HUDEP-2 (cell line): ENCODE data around the gene ALAS2.
A peak's percentile ranks its signal among the peaks of the same experiment; 100 is the strongest.
"Not testable (repeated sequence)": the region's sequence is repeated elsewhere in the genome, so short reads cannot be mapped to it uniquely, and the experiment has no call there.

Experiments used
- DNase-seq, 76 experiments: peaks; one replicate each; lab custom pipeline; 2025; ENCODE audit not compliant: unreplicated experiment in 76 of 76; lab: John Stamatoyannopoulos, UW

ALAS2 gene, protein sequence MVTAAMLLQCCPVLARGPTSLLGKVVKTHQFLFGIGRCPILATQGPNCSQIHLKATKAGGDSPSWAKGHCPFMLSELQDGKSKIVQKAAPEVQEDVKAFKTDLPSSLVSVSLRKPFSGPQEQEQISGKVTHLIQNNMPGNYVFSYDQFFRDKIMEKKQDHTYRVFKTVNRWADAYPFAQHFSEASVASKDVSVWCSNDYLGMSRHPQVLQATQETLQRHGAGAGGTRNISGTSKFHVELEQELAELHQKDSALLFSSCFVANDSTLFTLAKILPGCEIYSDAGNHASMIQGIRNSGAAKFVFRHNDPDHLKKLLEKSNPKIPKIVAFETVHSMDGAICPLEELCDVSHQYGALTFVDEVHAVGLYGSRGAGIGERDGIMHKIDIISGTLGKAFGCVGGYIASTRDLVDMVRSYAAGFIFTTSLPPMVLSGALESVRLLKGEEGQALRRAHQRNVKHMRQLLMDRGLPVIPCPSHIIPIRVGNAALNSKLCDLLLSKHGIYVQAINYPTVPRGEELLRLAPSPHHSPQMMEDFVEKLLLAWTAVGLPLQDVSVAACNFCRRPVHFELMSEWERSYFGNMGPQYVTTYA

DNA sequence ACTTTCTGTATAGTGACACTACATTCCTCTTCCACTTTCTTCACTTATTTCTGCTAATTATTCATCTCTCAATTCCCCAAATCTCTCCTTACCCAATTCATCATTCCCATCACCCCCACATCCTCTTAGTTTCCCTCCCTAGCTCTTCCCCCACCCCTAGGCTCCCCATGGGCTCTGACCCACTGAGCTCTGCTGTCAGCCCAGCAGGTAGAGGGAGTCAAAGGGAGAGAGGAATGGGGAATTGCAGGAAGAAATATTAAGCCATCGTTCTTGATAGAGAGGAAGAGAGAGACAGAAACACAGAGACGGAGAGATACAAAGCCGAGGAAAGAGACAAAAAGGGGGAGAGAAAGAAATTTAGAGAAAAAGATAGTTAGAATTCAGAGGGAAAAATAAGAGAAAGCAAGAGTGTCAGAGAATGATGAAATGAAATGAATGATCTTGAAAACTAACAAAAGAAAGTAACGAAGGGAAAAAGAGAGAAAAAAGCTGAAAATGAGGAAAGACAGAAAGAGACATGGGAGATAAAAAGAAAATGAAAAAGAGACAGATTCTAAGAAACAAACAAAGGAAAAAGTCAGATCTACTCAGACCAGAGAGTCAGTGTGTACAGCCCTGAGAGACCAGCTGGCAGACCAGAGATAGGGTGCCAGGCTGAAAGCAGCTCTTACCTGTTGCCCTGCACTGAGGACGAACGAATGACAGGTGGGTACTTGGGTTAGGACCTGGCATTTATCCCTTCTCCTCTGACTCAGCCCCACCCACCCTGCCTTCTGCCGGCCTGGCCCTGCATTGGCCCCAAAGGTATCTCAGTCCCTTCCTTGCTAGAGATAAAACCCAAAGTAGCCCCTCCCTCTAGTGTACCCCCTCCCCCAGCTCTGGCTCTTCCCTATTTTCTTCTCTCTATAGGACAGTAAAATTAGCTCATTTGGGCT lies at the start of gene ALAS2:
Gene ALAS2, minus strand, starts transcription at position 707 of the 935 bp plus-strand sequence. CDS start 4,977 bp downstream, outside the sequence.
- DNase-seq: peak in 68 of 76 experiments; percentile 1 to 75 (median 40)

DNA sequence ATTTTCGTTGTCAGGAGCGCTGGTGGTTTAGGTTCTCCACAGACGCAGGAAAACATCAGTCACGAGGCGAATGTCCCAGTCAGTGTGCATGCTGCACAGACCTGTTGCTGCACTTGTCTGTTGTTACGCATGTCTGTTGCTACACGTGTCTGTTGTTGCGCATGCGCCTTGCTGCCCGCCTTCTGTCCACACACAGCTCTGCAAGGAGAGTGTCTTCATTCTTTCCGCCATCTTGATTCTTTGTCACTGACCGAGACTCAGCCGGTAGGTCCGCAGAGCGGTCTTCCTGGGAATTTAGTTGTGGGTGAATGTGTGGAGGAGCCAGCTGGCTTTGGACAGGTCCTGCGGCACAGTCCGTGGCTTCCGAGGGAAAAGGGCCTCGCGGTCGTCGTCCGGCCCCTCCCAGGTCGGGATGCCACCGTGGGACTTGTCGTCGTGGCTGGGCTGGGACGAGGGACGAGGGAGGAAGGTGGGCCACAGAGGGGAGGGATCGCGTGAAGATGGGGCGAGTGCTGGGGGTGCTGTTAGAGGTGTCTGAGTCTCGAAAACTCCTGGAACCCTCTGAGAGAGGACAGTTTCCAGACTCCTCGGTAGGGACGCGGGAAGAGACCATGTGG lies 44.2 kb upstream of the ALAS2 start, which contains the start of gene PAGE2B:
Gene PAGE2B, plus strand, starts transcription at position 180 of the 617 bp plus-strand sequence. CDS start 1,012 bp downstream, outside the sequence.
- DNase-seq: no peak

DNA sequence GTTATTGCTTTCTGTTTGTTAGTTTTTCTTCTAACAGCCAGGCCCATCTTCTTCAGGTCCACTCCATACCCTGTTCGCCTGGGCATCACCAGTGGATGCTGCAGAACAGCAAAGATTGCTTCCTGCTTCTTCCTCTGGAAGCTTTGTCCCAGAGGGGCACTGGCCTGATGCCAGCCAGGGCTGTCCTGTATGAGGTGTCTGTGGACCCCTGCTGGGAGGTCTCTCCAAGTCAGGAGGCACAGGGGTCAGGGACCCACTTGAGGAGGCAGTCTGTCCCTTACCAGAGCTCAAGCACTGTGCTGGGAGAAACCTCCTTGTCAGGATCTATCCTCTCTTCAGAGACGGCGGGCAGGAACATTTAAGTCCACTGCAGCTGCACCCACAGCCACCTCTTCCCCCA lies 41.5 kb upstream of the ALAS2 start:
- no peak for DNase-seq

DNA sequence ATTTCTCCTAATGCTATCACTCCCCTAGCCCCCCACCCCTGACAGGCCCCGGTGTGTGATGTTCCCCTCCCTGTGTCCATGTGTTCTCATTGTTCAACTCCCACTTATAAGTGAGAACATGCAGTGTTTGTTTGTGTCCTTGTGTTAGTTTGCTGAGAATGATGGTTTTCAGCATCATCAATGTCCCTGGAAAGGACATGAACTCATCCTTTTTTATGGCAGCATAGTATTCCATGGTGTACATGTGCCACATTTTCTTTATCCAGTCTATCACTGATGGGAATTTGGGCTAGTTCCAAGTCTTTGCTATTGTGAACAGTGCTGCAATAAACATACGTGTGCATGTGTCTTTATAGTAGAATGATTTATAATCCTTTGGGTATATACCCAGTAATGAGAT lies 36.4 kb upstream of the ALAS2 start:
- not testable (repeated sequence) for DNase-seq

DNA sequence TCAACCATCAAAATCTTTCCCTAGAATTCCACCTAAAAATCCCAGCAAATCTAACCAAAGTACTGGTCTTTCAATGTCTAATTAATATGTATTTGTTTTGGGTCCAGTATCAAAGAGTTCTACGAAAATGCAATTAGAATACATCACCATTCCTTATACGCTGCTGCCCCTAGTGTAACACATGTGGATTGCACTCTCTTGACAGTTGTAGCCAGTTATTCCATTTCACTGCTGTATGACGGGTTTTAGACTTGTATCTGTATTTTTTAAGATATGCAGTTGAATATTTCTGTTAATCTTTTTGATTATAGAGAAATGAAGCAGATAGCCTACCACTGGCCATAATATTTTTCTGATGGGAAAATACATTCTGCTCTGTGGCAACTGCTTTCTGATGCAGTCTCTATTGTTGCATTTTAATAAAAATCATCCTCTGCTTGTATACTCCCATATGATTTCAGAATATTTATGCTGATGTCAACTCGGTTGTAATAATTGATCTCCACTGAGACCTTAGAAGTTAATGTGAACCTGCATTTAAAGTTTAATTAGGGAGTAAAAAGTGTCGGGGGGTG lies 27.0 kb upstream of the ALAS2 start:
- DNase-seq: peak in 42 of 76 experiments; percentile 0 to 60 (median 12)

DNA sequence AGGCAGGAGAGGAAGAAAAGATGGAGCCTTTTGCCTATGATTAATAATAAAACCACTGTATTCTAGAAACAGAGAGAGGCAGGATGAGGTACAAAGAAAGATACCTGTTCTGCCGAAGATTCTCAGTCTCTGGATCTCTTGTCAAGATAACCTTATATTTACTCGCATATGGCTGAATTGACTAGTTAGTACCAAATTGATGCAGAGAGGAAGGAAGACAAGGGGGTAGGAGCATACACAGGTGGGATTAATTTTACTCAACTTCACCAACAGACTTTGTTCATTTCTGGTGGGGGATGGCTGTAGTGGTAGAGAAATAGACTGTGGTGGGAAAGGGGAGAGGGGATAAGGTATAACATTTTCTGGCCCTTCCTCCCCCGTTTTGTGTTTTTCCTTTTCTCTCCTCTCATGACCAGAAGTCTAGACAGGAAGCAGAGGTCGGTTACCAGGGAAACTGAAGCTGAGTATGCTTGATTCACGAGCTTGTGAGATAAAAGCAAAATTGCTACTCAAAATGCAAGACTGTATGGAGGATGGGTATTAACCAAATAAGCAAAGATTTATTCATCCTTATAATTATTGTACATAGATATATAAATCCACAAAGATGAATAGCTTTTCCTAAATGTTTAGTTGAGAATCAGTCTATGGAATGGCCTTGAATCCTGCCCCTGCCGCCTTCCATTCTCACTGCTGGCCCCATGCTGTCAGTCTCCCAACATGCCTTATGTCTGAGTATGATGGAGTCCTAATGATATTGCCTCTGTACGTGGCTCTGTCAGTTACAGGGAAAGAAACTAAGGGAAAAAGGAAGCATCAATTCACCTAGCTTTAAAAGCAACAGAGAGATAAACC lies 26.3 kb upstream of the ALAS2 start:
- peak in 1 of 76 experiments; percentile 0 for DNase-seq

DNA sequence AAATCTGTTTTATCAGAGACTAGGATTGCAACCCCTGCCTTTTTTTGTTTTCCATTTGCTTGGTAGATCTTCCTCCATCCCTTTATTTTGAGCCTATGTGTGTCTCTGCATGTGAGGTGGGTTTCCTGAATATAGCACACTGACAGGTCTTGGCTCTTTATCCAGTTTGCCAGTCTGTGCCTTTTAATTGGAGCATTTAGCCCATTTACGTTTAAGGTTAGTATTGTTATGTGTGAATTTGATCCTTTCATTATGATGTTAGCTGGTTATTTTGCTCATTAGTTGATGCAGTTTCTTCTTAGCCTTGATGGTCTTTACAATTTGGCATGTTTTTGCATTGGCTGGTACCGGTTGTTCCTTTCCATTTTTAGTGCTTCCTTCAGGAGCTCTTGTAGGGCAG lies 19.8 kb upstream of the ALAS2 start:
- DNase-seq: not testable (repeated sequence)

DNA sequence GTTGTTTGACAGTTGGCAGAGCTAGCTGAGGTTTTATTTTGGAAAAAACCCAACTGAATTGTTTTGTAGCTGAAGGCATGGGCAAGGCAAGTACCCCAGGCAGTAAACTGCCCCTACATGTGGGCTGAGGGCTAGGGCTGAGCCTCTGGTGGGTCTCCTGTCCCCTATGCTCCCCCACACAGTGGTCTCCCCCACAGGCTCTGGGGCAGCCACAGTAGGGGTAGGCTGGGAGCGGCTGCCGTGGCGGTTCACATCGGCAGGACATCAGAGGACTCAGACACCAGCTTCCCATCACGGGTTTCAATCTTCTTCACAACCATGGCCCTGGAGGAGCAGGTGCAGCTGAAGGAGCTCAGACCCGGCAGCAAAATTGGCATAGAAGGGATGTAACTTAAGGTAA lies 10.7 kb upstream of the ALAS2 start:
- no peak for DNase-seq

DNA sequence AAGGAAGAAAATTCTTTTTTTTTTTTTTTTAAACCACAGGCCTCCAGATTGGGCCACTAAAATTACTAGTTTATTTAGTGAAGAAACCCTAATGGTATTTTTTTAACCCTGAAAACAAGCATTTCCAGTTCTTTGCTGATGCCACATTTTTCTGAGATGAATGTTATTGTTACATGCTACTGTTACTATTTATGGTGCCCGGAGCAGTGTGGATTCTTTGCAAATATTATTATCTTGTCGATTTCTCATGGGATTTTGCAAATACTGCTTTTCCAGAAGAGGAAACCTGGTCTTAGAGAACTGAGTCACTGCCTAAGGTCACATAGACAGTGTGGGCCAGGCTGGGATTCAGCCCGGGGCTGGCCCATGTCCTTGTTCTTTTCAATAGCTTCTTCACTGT lies 8.7 kb upstream of the ALAS2 start:
- no peak for DNase-seq

DNA sequence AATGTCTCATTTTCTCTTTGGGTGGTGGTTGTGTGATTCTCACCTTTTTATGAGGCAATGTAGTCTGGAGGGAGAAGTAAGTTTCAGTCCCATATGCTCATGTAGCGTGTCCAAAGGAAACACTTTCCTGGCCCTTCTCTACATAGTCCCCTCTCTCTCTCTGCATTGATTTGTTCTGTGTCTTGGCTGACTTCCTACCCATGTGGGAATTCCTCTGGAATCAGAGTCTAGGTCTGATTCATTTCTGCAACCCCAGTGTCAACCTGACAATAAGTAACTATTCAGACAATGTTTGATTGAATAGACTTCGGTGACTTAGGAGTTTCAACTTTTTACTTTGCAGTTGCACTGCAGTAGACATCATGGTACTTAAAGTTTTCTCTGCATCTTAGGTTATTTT lies 2.7 kb upstream of the ALAS2 start:
- no peak for DNase-seq

DNA sequence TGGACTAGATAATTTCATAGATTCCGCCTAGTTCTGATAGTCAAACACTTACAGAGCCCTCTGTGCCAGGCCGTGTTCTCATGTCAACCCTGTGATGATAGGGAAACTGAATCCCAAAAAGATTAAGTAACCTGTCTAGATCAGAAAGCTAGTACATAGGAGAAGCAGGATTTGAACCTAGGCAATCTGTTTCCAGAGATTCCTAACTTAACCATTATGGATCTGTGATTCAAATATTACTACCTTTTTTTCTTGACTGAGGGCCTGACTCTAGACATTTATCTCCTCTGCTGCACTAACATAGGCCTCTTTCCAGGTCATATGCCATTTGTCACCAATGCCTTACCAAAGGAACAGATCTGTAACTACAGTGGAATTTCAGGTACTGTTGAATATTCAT lies 1.5 kb downstream of the ALAS2 start:
- DNase-seq: peak in 2 of 76 experiments; percentile 20 to 36

DNA sequence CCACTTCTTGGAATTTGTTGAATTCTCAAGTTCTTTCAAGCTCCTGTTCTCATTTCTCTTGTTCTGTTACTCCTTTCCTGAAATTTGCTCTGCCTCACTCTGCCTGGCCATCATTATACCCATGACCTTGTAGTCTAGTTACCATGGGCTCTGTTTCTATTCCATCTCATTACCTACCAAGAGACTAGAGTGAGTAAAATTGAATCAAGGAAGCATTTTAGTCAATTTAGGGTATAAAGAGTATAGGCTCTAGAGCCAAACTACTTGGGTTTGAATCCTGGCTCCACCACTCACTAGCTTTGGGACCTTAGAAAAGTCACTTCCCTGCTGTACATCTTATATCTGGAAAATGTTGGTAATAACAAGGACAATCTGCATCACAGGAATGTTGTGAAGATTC lies 2.2 kb downstream of the ALAS2 start:
- DNase-seq: peak in 6 of 76 experiments; percentile 3 to 49 (median 39)

DNA sequence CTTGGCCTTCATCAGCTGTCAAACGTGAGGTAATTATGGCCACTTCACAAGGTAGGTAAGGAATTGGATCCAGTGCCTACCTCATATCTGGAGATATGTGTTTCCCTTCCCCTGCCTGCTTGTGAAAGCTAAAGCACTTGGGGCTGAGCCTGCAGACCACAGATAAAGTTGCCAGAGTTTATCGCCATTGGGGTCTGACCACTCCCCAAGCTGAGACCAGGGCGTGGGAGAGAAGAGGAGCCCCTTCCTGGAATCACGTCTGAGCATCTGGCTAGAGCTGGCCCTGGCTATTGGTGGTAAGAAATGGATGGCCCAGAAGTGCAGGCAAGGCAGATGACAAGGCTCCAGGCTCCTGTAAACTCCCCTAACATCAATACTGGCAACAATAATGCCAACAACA lies 2.7 kb downstream of the ALAS2 start:
- peak in 74 of 76 experiments; percentile 12 to 89 (median 71) for DNase-seq

DNA sequence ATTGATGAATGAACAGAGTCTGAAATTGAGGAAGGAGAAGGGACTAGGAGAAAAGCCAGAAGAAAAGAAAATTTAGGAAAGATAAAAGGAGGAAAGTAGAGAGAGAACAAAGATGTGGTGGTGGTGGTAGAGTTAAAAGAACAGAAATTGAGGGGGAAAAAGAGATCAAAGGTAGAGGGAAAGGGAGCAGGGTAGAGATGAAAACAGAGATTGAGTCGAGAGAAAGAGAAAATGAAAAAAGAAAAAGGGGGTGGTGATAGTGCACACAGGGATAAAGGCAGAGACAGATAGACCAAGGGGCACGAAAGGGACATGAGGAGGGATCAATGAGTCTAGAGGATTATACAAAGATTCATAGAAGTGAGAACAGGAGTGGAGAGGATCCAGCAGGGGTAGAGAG lies 3.9 kb downstream of the ALAS2 start:
- DNase-seq: no peak

DNA sequence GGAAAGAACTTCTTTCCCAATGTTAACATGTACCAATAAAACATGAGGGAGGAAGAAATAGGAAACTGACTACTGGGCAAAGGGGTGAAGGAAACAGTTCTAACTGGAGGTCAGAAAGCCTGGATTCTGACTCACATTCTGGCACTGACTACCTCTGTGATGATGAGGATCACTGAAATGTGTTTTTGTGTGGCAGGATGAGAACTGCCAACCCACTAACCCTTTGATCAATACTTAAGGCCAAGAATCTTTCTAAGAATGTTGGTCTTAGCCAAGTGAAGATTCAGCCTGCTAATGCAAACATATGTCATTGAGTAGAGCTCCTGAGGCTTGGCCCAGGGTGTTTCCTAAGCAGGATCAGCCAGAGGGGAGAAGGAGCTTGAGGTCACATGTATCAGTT lies 4.6 kb downstream of the ALAS2 start:
- no peak for DNase-seq

DNA sequence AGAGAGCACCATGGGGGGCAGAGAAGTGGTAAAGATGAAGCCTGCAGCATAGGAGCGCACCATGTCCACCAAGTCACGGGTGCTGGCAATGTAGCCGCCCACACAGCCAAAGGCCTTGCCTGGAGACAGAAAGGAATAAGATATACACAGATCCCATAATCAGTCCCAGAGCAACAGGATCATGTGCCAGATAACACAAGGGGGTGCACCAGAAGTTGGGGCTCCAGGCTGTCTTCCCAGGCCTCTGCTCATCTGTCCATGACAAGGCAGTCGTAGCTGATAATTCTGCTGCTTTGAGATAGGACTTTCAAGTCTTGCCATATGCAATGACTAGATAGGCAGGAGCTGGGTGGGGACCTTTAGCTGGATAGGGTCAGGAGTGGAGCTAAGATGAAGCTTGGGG lies 15.9 kb downstream of the ALAS2 start:
- peak in 74 of 76 experiments; percentile 30 to 95 (median 80) for DNase-seq

DNA sequence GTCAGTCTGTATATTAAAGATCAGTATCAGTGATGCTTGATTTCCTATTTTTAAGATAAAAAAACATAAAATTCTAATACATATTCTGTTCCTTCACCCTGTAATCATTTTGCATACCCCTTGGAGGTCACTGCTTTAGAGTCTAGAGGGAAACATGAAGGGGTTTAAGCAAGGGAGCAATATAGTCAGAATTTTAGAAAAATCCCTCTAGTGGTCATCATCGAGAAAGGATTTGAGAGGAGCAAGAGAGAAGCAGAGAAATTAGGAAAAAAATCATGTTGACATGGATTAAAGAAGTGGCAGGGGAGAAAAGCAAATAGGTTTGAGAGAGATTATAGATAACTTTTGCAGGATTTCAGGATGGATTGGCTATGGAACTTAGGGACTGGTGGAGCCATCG lies 19.5 kb downstream of the ALAS2 start:
- no peak for DNase-seq

DNA sequence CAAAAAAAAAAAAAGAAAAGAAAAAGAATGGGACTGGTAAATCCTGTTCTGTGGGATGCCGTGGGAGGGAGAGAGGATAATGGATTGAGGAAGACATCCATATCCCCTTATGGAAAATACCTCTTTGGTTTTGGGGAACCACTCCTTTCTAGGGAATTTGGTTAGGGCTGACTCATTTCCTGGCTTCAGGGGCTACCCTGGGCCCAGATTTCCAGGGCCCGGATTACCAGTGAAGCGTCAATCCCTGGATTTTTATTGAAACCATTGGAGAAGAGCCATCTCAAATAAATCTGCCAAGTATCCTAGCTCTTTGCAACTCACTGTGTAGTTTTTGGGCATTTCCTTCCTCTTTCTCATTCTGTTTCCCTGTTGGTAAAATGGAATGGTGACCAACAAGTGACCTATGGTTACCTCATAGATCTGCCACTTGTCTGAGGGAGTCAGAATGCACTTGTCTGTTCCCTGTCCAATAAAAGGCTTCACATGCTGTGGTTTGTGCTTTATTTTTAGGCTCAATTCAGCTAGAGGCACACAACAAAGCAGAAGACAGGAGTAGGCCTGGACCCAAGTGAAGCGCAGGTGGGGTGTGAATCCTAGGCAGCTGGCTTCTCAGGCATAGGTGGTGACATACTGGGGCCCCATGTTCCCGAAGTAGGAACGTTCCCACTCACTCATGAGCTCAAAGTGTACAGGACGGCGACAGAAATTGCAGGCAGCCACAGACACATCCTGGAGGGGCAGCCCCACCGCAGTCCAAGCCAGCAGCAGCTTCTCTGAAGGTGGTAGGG lies 22.0 kb downstream of the ALAS2 start:
- DNase-seq: no peak
